GM19239 (cell line): Measurements from ENCODE around the gene SNAPC3.

Experiments used
- DNase-seq: peaks from one replicate; pipeline ENCODE4 v3.0.0; 2011; ENCODE audit warnings: low spot score; ENCODE audit not compliant: insufficient read length
- FAIRE-seq: peaks from 2 replicates; lab custom pipeline; 2011; peaks lifted over from hg19 to GRCh38; lab: Jason Lieb, UNC

Gene SNAPC3

DNA sequence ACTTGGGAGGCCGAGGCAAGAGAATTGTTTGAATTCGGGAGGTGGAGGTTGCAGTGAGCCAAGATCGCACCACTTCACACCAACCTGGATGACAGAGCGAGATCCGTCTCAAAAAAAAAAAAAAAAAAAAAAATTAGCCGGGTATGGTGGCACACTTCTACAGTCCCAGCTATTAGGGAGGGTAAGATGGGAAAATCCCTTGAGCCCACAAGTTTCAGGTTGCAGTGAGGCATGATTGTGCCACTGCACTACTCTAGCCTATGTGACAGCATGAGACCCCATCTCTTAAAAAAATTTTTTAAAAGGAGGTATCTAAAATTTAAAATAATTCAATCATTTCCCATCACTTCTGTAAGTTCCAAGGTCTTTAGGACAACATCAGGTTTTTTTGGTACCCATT, 62.1 kb downstream of the SNAPC3 start:
- FAIRE-seq, result no peak
- DNase-seq, result no peak

DNA sequence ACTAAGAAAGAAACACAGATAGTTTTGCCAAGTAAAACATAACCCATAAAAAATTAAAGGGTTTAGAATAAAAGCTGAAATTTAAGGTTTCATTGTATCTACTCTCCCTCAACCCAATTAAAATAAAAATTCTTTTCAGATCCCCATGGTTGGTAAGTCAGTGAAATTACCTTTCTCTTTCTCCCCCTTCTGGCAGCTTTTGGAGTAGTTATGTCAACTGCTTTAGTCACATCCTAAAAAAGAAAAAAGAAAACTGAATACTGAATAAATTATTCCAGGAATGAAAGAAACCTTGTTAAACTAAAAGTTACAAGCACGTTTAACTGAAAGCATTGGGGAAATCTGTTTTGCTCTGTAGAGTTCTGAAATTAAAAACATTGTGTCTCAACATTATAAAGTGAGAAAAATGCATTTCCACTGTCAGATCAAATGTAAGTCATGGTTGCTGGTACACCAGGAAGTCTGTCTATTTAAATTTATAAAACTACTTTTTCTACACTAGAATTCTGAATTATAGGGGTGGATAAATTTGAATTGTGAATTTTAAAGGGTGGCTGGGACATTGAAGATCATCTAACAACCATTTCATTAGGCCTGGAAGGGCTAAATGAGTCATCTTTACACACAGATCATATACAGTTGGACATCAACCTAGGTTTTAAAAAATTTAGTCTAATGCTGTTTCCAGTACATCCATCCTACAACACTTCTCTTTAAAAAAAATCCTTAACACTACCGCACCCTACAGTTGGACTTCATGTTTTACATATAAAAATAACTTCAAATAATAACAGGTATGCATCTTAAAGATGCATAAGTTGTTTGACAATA, 63.4 kb downstream of the SNAPC3 start:
- no peak for DNase-seq
- no peak for FAIRE-seq

DNA sequence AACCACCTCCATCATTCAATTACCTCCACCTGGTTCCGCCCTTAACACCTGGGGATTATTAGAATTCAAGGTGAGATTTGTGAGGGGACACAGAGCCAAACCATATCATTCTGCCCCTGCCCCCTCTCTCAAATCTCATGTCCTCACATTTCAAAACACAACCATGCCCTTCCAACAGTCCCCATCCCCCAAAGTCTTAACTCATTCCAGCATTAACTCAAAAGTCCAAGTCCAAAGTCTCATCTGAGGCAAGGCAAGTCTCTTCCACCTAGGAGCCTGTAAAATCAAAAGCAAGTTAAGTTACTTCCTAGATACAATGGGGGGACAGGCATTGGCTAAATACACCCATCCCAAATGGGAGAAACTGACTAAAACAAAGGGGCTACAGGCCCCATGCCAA, 69.3 kb downstream of the SNAPC3 start:
- no peak for DNase-seq
- no peak for FAIRE-seq

DNA sequence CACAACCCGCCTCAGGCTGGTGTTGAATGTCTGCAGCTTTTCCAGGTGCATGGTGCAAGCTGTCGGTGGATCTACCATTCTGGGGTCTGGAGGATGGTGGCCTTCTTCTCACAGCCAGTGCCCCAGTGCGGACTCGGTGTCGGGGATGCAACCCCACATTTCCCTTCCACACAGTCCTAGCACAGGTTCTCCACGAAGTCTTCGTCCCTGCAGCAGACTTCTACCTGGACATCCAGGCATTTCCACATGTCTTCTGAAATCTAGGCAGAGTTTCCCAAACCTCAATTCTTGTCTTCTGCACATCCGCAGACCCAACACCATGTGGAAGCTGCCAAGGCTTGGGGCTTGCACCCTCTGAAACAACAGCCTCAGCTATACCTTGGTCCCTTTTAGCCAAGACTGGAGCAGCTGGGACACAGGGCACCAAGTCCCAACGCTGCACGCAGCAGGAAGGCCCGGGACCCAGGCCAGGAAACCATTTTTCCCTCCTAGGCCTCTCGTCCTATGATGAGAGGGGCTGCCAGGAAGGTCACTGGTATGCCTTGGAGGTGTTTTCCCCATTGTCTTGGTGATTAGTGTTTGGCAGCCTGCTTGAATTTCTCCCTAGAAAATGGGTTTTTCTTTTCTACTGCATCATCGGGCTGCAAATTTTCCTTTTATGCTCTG, 69.9 kb downstream of the SNAPC3 start:
- FAIRE-seq, result no peak

DNA sequence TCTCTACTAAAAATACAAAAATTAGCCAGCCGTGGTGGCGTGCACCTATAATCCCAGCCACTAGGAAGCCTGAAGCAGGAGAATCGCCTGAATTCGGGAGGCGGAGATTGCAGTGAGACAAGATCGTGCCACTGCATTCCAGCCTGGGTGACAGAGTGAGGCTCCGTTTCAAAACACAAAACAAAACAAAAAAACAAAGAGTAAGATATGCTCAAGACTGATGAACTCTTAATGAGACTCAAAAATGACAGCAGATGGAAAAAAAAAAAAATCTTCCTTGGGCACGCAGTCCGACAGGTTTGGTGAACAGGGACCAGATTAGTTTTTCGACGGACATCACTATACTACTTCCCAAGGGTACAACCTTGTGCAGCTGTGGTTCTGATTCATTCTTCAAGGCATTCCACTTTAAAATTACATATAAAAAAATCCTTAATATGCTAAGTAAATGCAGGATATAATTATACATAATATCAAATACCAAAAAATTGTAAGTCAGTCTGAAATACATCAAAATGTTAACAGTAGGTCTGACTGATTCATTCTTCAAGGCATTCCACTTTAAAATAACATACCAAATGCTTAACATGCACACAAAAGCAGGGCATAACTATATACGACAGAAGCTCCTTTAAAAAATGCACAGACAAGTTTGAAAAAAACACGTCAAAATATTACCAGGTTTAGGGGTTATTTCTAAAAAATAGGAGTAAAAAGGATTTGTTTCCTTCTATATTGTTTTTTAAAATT, 75.7 kb downstream of the SNAPC3 start:
- DNase-seq (no peak), FAIRE-seq (peak; percentile 11)

More for the DNA sequence above, 69.9 kb downstream of the SNAPC3 start:
- no peak for DNase-seq

DNA sequence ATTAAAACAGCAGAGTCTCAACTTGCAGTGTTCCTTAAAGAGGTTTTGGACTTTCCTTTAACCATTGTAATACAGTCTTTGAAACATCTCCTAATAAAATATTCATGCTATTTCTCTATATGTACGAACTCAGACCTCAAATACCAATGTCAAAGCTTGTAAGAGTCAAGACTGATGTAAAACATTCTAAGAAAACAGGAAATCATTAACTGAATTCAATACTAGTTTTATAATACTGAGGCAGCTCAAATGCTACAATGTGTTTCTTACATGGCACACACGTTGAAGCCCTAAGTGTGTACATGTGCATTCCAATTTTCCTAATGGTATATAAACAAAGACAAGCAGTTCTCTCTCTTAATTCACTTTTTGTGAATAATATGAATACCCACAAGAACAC, 76.5 kb downstream of the SNAPC3 start:
- FAIRE-seq, result no peak
- DNase-seq, result no peak

GRCh38 chr9:15501179-15501578, 78.5 kb downstream of the SNAPC3 start:
- FAIRE-seq (no peak), DNase-seq (no peak)

DNA sequence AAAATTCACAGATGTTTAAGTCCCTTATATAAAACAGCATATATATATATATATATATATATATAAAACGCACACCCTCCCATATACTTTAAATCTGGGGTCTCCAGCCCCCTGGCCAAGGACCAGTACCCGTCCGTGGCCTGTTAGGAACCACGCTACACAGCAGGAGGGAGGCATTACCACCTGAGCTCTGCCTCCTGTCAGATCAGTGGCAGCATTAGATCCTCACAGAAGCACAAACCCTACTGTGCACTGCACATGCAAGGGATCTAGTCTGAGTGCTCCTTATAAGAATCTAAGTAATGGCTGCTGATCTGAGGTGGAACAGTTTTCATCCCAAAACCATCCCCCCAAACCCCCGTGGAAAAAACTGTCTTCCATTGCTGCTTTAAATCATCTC, 79.1 kb downstream of the SNAPC3 start:
- no peak for DNase-seq
- FAIRE-seq, result no peak

GRCh38 chr9:15505921-15506320, 83.2 kb downstream of the SNAPC3 start:
- no peak for FAIRE-seq
- DNase-seq, result no peak

GRCh38 chr9:15509931-15510788, 87.5 kb downstream of the SNAPC3 start:
- DNase-seq (no peak), FAIRE-seq (peak; percentile 92)

- peak; percentile 48 for DNase-seq
- FAIRE-seq, result peak; percentile 96
Measured at GRCh38 chr9:15510789-15511575, 88.3 kb downstream of the SNAPC3 start, which contains the start of gene PSIP1. Gene PSIP1 (minus strand): TSS chr9:15510970. CDS start chr9:15510188, 782 bp downstream.
